ENCODE measurements around the gene ZBTB32. TPM values are rescaled to one million over a fixed set of nuclear protein-coding genes. Genes with fewer than 3 reads are reported as not detected.

ZBTB32 gene
- total and polyA plus RNA-seq, 2 of the 8 experiments (the other 6 are each of a cell fraction or from before 2014, with no cell fraction given): 0.11 to 0.50 TPM

GRCh38 chr19:35710784-35711723, 6.7 kb downstream of the ZBTB32 start:
- H3K56ac ChIP-seq (replicated peaks; ENCODE audit: insufficient read length, low read depth, low read length): no peak overlapping the region
- no peak overlapping the region for H4K5ac ChIP-seq (ENCODE audit: insufficient read length, low read depth, low read length)
- no peak overlapping the region for H2BK120ac ChIP-seq (replicated peaks; ENCODE audit: low read depth, low read length)
- H3K4me1 ChIP-seq (replicated peaks in 1 of 4; ENCODE audit: control insufficient read depth in 3 of 4, insufficient read depth in 4 of 4, low read length in 3 of 4): peaks cover 0 to 26% (median 15%) of the 10 kb centered on the region in 4 experiments; a peak in 6 of 7 replicates
- H3K79me1 ChIP-seq (ENCODE audit: low read depth, low read length): no peaks in the 10 kb centered on the region
- no peak overlapping the region for H3K4me2 ChIP-seq (ENCODE audit: insufficient read depth in 1 of 2, low read depth in 2 of 2, low read length in 2 of 2)
- H4K20me1 ChIP-seq (replicated peaks in 1 of 2; ENCODE audit: control insufficient read depth in 1 of 2, insufficient read depth in 2 of 2, low read length in 2 of 2): peaks cover 5% of the 10 kb centered on the region in 2 experiments
- no peak overlapping the region for H3K23ac ChIP-seq (ENCODE audit: insufficient read length)
- no peaks in the 10 kb centered on the region; a peak in 1 of 4 replicates for H3K79me2 ChIP-seq (ENCODE audit: control insufficient read depth in 1 of 2, insufficient read depth in 2 of 2, low read length in 2 of 2)
- H2AFZ ChIP-seq (ENCODE audit: low read length): no peak overlapping the region
- H3K9me3 ChIP-seq (ENCODE audit: insufficient read depth in 2 of 2, low read depth in 1 of 2, low read length in 1 of 2): no peaks in the 10 kb centered on the region
- no peak overlapping the region for H4K8ac ChIP-seq (ENCODE audit: extremely low read depth, insufficient read depth, low read length)
- no peak overlapping the region; the same call in 1 of the 2 replicates for H3K27ac ChIP-seq (ENCODE audit: low read depth, low read length)
- no peak overlapping the region for H2AK5ac ChIP-seq (ENCODE audit: low read depth, low read length)
- H4K91ac ChIP-seq (replicated peaks; ENCODE audit: insufficient read length, low read length): no peak overlapping the region
- H2BK12ac ChIP-seq (ENCODE audit: low read depth, low read length): no peak overlapping the region
- H3K36me3 ChIP-seq (ENCODE audit: control insufficient read depth in 2 of 4, insufficient read depth in 4 of 4, low read length in 3 of 4): no peaks in the 10 kb centered on the region; a peak in 1 of 8 replicates
- 78% methylated on average over 13 of the region's 13 CpGs; no CpG with 5 or more reads in 1 of the 2 experiments for WGBS, 2 experiments (ENCODE audit: extremely low coverage in 1 of 2, insufficient coverage in 1 of 2, insufficient read length in 1 of 2, insufficient replicate concordance in 2 of 2, low coverage in 1 of 2, low lambda C conversion rate in 2 of 2, missing lambda C conversion rate in 1 of 2)
- ChIA-PET POLR2A (ENCODE audit: partially characterized antibody) (interaction anchor here (1.0 to 4.9 kb wide), 4 partner anchors 8 to 99 kb away, joined by 3 to 28 read pairs (median 4); partner anchors contain the start of genes HAUS5 and ZBTB32), CTCF (ENCODE audit: partially characterized antibody) (interaction anchor here (1.0 to 6.6 kb wide), 3 partner anchors 9 to 155 kb away, joined by 3 to 105 read pairs (median 5); no protein-coding TSS in a partner anchor)
- 0 out of 2 replicates have a peak overlapping the region, but pooled peaks have one; percentile 61 for H2BK15ac ChIP-seq (ENCODE audit: low read length)
- H3K4ac ChIP-seq (replicated peaks; ENCODE audit: insufficient read length, low read depth, low read length): no peak overlapping the region
- H3K18ac ChIP-seq (ENCODE audit: extremely low read depth, low read length): no peak overlapping the region
- no peak overlapping the region for H3K4me3 ChIP-seq (ENCODE audit: extremely low read depth in 1 of 4, insufficient read depth in 2 of 4, low read depth in 3 of 4, low read length in 4 of 4)
- H3K9ac ChIP-seq (replicated peaks in 1 of 4; ENCODE audit: extremely low read depth in 1 of 4, low read depth in 3 of 4, low read length in 3 of 4): no peak overlapping the region
- 0 out of 2 replicates have a peak, but pooled peaks have one; percentile 5 for TF ChIP-seq MAX (IDR thresholded peaks at IDR 0.05)
- no peak for TF ChIP-seq PHF8 (conservative IDR thresholded peaks at IDR 0.05; ENCODE audit: low read depth, low read length)
- TF ChIP-seq TCF12 (IDR thresholded peaks at IDR 0.05; ENCODE audit: low read depth, low read length): no peak
- TF ChIP-seq CHD2 (IDR thresholded peaks at IDR 0.05; ENCODE audit: low read length): no peak
- no peak for TF ChIP-seq MAFK (IDR thresholded peaks at IDR 0.05; ENCODE audit: low read depth, low read length)
- no peak for TF ChIP-seq RAD21 (IDR thresholded peaks at IDR 0.05 in 1 of 2, conservative IDR thresholded peaks at IDR 0.05 in 1 of 2; ENCODE audit: low read depth in 2 of 2, low read length in 2 of 2)
- TF ChIP-seq FOSL1 (IDR thresholded peaks at IDR 0.05; ENCODE audit: insufficient read depth, low read depth, low read length): no peak
- H2BK5ac ChIP-seq (ENCODE audit: low read depth, low read length): no peak overlapping the region
- no peak overlapping the region for H2BK20ac ChIP-seq (ENCODE audit: low read length)
- H3K23me2 ChIP-seq (ENCODE audit: low read depth, low read length): peaks cover 5% of the 10 kb centered on the region
- FAIRE-seq: no peak
- no peak overlapping the region for H3K14ac ChIP-seq (ENCODE audit: insufficient read length)
- no peaks in the 10 kb centered on the region for H3K27me3 ChIP-seq (replicated peaks in 1 of 4; ENCODE audit: control insufficient read depth in 3 of 4, extremely low read depth in 1 of 4, insufficient read depth in 3 of 4, low read length in 3 of 4)
- no peak for DNase-seq (ENCODE audit: low read depth in 1 of 2, low spot score in 2 of 2)
